Liver (tissue), 9 donors: Measurements from ENCODE around the gene KDM5C. TPM values are rescaled to one million over a fixed set of nuclear protein-coding genes. Genes with fewer than 3 reads are reported as not detected.

ENCODE experiments used
- DNase-seq: peaks from one replicate; pipeline ENCODE4 v3.0.0-alpha.2; 2017; ENCODE audit warnings: low spot score
- H3K27ac ChIP-seq, 2 donors: one replicate each; pipeline ENCODE4 v1.7.0; 2013; ENCODE audit warnings: inconsistent platforms in 2 of 2, low read length in 2 of 2, control low read depth in 1 of 2, low read depth in 1 of 2, mild to moderate bottlenecking in 1 of 2
- H3K27me3 ChIP-seq, 4 donors: one replicate each; pipeline versions ENCODE4 v1.6.1 to v1.7.0; 2013; ENCODE audit warnings: low read length in 3 of 4, inconsistent platforms in 1 of 4, mild to moderate bottlenecking in 1 of 4, moderate library complexity in 1 of 4; ENCODE audit not compliant: control insufficient read depth in 4 of 4, insufficient read depth in 4 of 4
- H3K36me3 ChIP-seq, 4 donors: one replicate each; pipeline versions ENCODE4 v1.6.1 to v1.7.0; 2013; ENCODE audit warnings: low read length in 3 of 4, mild to moderate bottlenecking in 3 of 4, low read depth in 1 of 4, moderate library complexity in 1 of 4; ENCODE audit not compliant: control insufficient read depth in 4 of 4, insufficient read depth in 3 of 4
- H3K4me1 ChIP-seq, 4 donors: one replicate each; pipeline versions ENCODE4 v1.6.1 to v1.7.0; 2013; ENCODE audit warnings: low read length in 3 of 4, mild to moderate bottlenecking in 3 of 4, moderate library complexity in 1 of 4; ENCODE audit not compliant: control insufficient read depth in 4 of 4, insufficient read depth in 4 of 4
- H3K4me3 ChIP-seq, 3 donors: one replicate each; pipeline versions ENCODE4 v1.6.1 to v1.7.0; 2013; ENCODE audit warnings: low read length in 3 of 3, control low read depth in 1 of 3, low read depth in 1 of 3, mild to moderate bottlenecking in 1 of 3
- H3K9ac ChIP-seq, 2 donors: one replicate each; pipeline ENCODE4 v1.7.0; 2013; ENCODE audit warnings: low read length in 2 of 2, mild to moderate bottlenecking in 2 of 2, moderate library complexity in 2 of 2, control low read depth in 1 of 2, low read depth in 1 of 2
- H3K9me3 ChIP-seq, 4 donors: one replicate each; pipeline versions ENCODE4 v1.6.1 to v1.7.0; 2013; ENCODE audit warnings: low read length in 3 of 4; ENCODE audit not compliant: control insufficient read depth in 4 of 4
- ATF3 ChIP-seq: IDR thresholded peaks from 2 replicates; pipeline ENCODE4 v1.6.1; 2016; ENCODE audit warnings: antibody characterized with exemption
- CTCF ChIP-seq: fragments of 150-350 bp; IDR thresholded peaks from 2 replicates; pipeline ENCODE4 v1.5.1; 2017; ENCODE audit warnings: improper control_type of control experiment, low read depth, low read length; ENCODE audit not compliant: missing input control
- EGR1 ChIP-seq, 2 donors: IDR thresholded peaks; 2 replicates each; pipeline ENCODE4 v1.6.1; 2016 to 2018; ENCODE audit warnings: antibody characterized with exemption in 2 of 2, low read depth in 2 of 2
- FOXA1 ChIP-seq: IDR thresholded peaks from 2 replicates; pipeline ENCODE4 v1.6.1; 2016; ENCODE audit warnings: antibody characterized with exemption
- FOXA2 ChIP-seq: IDR thresholded peaks from 2 replicates; pipeline ENCODE4 v1.6.1; 2016; ENCODE audit warnings: antibody characterized with exemption
- GABPA ChIP-seq, 2 donors: IDR thresholded peaks in 1 of 2; conservative IDR thresholded peaks in 1 of 2; 2 replicates each; pipeline ENCODE4 v1.6.1; 2016; ENCODE audit warnings: antibody characterized with exemption in 2 of 2, mild to moderate bottlenecking in 1 of 2, moderate library complexity in 1 of 2
- HNF4A ChIP-seq, 2 donors: conservative IDR thresholded peaks; 2 replicates each; pipeline ENCODE4 v1.6.1; 2016; ENCODE audit warnings: antibody characterized with exemption in 2 of 2, mild to moderate bottlenecking in 2 of 2
- HNF4G ChIP-seq: IDR thresholded peaks from 2 replicates; pipeline ENCODE4 v1.6.1; 2016; ENCODE audit warnings: antibody characterized with exemption
- JUND ChIP-seq, 2 donors: IDR thresholded peaks; 2 replicates each; pipeline ENCODE4 v1.6.1; 2016; ENCODE audit warnings: antibody characterized with exemption in 2 of 2
- MAX ChIP-seq: IDR thresholded peaks from 2 replicates; pipeline ENCODE4 v1.6.1; 2016; ENCODE audit warnings: antibody characterized with exemption
- NR2F2 ChIP-seq: IDR thresholded peaks from 2 replicates; pipeline ENCODE4 v1.6.1; 2016; ENCODE audit warnings: antibody characterized with exemption
- RAD21 ChIP-seq, 2 donors: IDR thresholded peaks; 2 replicates each; pipeline ENCODE4 v1.6.1; 2016; ENCODE audit warnings: antibody characterized with exemption in 2 of 2, mild to moderate bottlenecking in 2 of 2
- REST ChIP-seq: IDR thresholded peaks from 2 replicates; pipeline ENCODE4 v1.6.1; 2016; ENCODE audit warnings: antibody characterized with exemption, mild to moderate bottlenecking
- RXRA ChIP-seq, 2 donors: IDR thresholded peaks; 2 replicates each; pipeline ENCODE4 v1.6.1; 2017 to 2018; ENCODE audit warnings: antibody characterized with exemption in 2 of 2, mild to moderate bottlenecking in 1 of 2
- SP1 ChIP-seq: IDR thresholded peaks from 2 replicates; pipeline ENCODE4 v1.6.1; 2018; ENCODE audit warnings: antibody characterized with exemption, mild to moderate bottlenecking
- TAF1 ChIP-seq: conservative IDR thresholded peaks from 2 replicates; pipeline ENCODE4 v1.6.1; 2016; ENCODE audit warnings: antibody characterized with exemption, mild to moderate bottlenecking
- YY1 ChIP-seq: IDR thresholded peaks from 2 replicates; pipeline ENCODE4 v1.6.1; 2016; ENCODE audit warnings: antibody characterized with exemption, mild to moderate bottlenecking
- ZBTB33 ChIP-seq: IDR thresholded peaks from 2 replicates; pipeline ENCODE4 v1.6.1; 2016; ENCODE audit warnings: antibody characterized with exemption
- WGBS: extraction: QIAGEN DNeasy Blood & Tissue Kit; methylation state at CpG from one replicate; pipeline ENCODE4 v1.1.7; 2013; 5-methylcytosine and 5-hydroxymethylcytosine counted together
- polyA plus RNA-seq, 2 donors: library from polyadenylated mRNA; stranded (reverse) in 1 of 2; unstranded in 1 of 2; fragments of 200-250 nt in 1 of 2; fragments of >200 nt in 1 of 2; fragmentation: Nextera tagmentation in 1 of 2; extraction: Ambion mirVana in 1 of 2; gene quantifications; one replicate each; pipeline versions ENCODE4 v1.2.1 to v1.2.3, GENCODE V29; 2013 to 2015
- total RNA-seq, 2 donors: library from RNA; depleted of rRNA; stranded (reverse); fragments of >200 nt; gene quantifications; one replicate each; pipeline ENCODE4 v1.2.3, GENCODE V29; 2014
- donor health status: healthy.
- donor health status: healthy.
- donor health status: healthy.
- donor health status: healthy.
- donor health status: healthy.

KDM5C gene
- total and polyA plus RNA-seq, 4 donors = 14.7 to 74.7 (median 27.0) TPM

GRCh38 chrX:53237056-53237455, 12.0 kb upstream of the KDM5C start:
- no peak for DNase-seq
- no peak for TF ChIP-seq FOXA2
- TF ChIP-seq RAD21 (IDR thresholded peaks at IDR 0.05) = no peak
- no peak for TF ChIP-seq RXRA (IDR thresholded peaks at IDR 0.05)
- TF ChIP-seq FOXA1 = no peak
- TF ChIP-seq HNF4A (conservative IDR thresholded peaks at IDR 0.05) = no peak
- TF ChIP-seq GABPA (IDR thresholded peaks at IDR 0.05 in 1 of 2, conservative IDR thresholded peaks at IDR 0.05 in 1 of 2) = no peak
- no peak for TF ChIP-seq HNF4G
- no peak for TF ChIP-seq JUND (IDR thresholded peaks at IDR 0.05)
- no peak for TF ChIP-seq TAF1
- no peak for TF ChIP-seq YY1
- no peak overlapping the region for H3K4me3 ChIP-seq
- no peaks in the 10 kb centered on the region for H3K27me3 ChIP-seq
- 90% methylated on average over 10 of the region's 10 CpGs for WGBS
- no peaks in the 10 kb centered on the region for H3K9me3 ChIP-seq
- no peaks in the 10 kb centered on the region for H3K4me1 ChIP-seq
- no peak overlapping the region for H3K27ac ChIP-seq
- H3K36me3 ChIP-seq = no peaks in the 10 kb centered on the region
- no peak overlapping the region for H3K9ac ChIP-seq

- TF ChIP-seq REST = no peak
- no peak for TF ChIP-seq NR2F2
- no peak for TF ChIP-seq EGR1 (IDR thresholded peaks at IDR 0.05; ENCODE audit: low read depth in 2 of 2)
- no peak for TF ChIP-seq RAD21 (IDR thresholded peaks at IDR 0.05)
- TF ChIP-seq SP1 = no peak
- TF ChIP-seq ZBTB33 = no peak
- no peak for TF ChIP-seq ATF3
- no peak for TF ChIP-seq FOXA2
- no peak for TF ChIP-seq CTCF
- no peak for TF ChIP-seq HNF4A (conservative IDR thresholded peaks at IDR 0.05)
- no peak for TF ChIP-seq JUND (IDR thresholded peaks at IDR 0.05)
- TF ChIP-seq YY1 = no peak
- TF ChIP-seq MAX = no peak
- TF ChIP-seq TAF1 = no peak
- TF ChIP-seq FOXA1 = no peak
- no peak for TF ChIP-seq HNF4G
- no peak for TF ChIP-seq GABPA (IDR thresholded peaks at IDR 0.05 in 1 of 2, conservative IDR thresholded peaks at IDR 0.05 in 1 of 2)
- no peak for TF ChIP-seq RXRA (IDR thresholded peaks at IDR 0.05)
- Histone ChIP-seq H3K27me3 (no peaks in the 10 kb centered on the region), H3K9me3 (no peaks in the 10 kb centered on the region), H3K4me1 (no peaks in the 10 kb centered on the region), H3K36me3 (no peaks in the 10 kb centered on the region), H3K27ac (no peak overlapping the region), H3K9ac (no peak overlapping the region), H3K4me3 (no peak overlapping the region)
- 91% methylated on average over 20 of the region's 20 CpGs for WGBS
- no peak for DNase-seq
These were observed 11.1 kb upstream of the KDM5C start for GRCh38 chrX:53236025-53236679.
